K562 (cell line): Measurements from ENCODE around the gene EPHA4. TPM values are rescaled to one million over a fixed set of nuclear protein-coding genes. Genes with fewer than 3 reads are reported as not detected.

Experiments used
- ATAC-seq: fragments of 200-7000 bp; cut with Tn5 transposase; 3 replicates; pipeline ENCODE4 v1.9.1; 2020; ENCODE audit warnings: moderate library complexity
- BruUV-seq: library from RNA; stranded (reverse); fragments of 400-500 nt; replicated peaks from 2 replicates; lab custom pipeline; 2021; lab: Mats Ljungman, UMichigan
- CTCF ChIA-PET: fragments of 300-600 bp; formaldehyde crosslinking; extraction: SDS; loops from one replicate; lab custom pipeline; 2021; ENCODE audit warnings: low intra/inter-chr PET ratio; lab: Yijun Ruan, JAX
- POLR2A ChIA-PET: fragments of 300-600, 350-650 bp; sonication (Branson Sonifier 250); formaldehyde crosslinking; extraction: SDS; loops from one replicate; lab custom pipeline; 2021; ENCODE audit warnings: antibody characterized with exemption, inconsistent platforms; lab: Yijun Ruan, JAX
- DNase-seq, 4 experiments: peaks; one replicate each; pipeline versions ENCODE4 v3.0.0 to v3.0.0-alpha.2; 2011 to 2018; ENCODE audit warnings: low spot score in 3 of 4, mixed read lengths in 3 of 4; ENCODE audit errors: extremely low read depth in 1 of 4
- FAIRE-seq: peaks from 2 replicates; lab custom pipeline; 2011; peaks lifted over from hg19 to GRCh38; lab: Jason Lieb, UNC
- H2AFZ ChIP-seq: 2 replicates; pipeline ENCODE4 v1.6.0; 2011; ENCODE audit warnings: low read depth, low read length, control low read depth, inconsistent platforms
- H3K27ac ChIP-seq: fragments of 200-600 bp; 3 replicates; pipeline ENCODE4 v1.8.0; 2011; ENCODE audit warnings: low read depth, mild to moderate bottlenecking, control low read depth, inconsistent platforms, low read length, moderate library complexity, mixed read lengths; ENCODE audit errors: extremely low read depth
- H3K27me3 ChIP-seq, 2 experiments: fragments of 300-600 bp in 1 of 2; 2 replicates in 1 of 2; 3 replicates in 1 of 2; pipeline versions ENCODE4 v1.6.0 to v1.8.0; 2011; ENCODE audit warnings: inconsistent platforms in 2 of 2, low read length in 2 of 2, mild to moderate bottlenecking in 1 of 2, mixed read lengths in 1 of 2, moderate library complexity in 1 of 2; ENCODE audit not compliant: control insufficient read depth in 2 of 2, insufficient read depth in 2 of 2
- H3K36me3 ChIP-seq: fragments of 300-600 bp; 3 replicates; pipeline ENCODE4 v1.8.0; 2011; ENCODE audit warnings: mild to moderate bottlenecking, low read length, inconsistent platforms; ENCODE audit not compliant: control insufficient read depth, insufficient read depth
- H3K4me1 ChIP-seq, 2 experiments: fragments of 200-600 bp in 1 of 2; replicated peaks in 1 of 2; 2 replicates in 1 of 2; 3 replicates in 1 of 2; pipeline versions ENCODE4 v1.5.1 to v1.8.0; 2011; ENCODE audit warnings: inconsistent platforms in 2 of 2, low read length in 2 of 2, mild to moderate bottlenecking in 1 of 2, mixed read lengths in 1 of 2, moderate library complexity in 1 of 2; ENCODE audit not compliant: control insufficient read depth in 2 of 2, insufficient read depth in 2 of 2
- H3K4me2 ChIP-seq: 2 replicates; pipeline ENCODE4 v1.6.1; 2011; ENCODE audit warnings: low read length, control low read depth, inconsistent platforms, mixed read lengths; ENCODE audit not compliant: insufficient read depth
- H3K4me3 ChIP-seq: fragments of 200-600 bp; sonication (generic), shearing (Covaris generic); 2 replicates; pipeline ENCODE4 v1.5.1; 2016; ENCODE audit warnings: control low read depth, inconsistent platforms
- H3K79me2 ChIP-seq: fragments of 200-600 bp; 3 replicates; pipeline ENCODE4 v1.8.0; 2011; ENCODE audit warnings: low read length, inconsistent platforms; ENCODE audit not compliant: control insufficient read depth, insufficient read depth
- H3K9ac ChIP-seq, 2 experiments: 2 replicates each; pipeline versions ENCODE4 v1.6.0 to v1.6.1; 2011; ENCODE audit warnings: low read depth in 2 of 2, low read length in 2 of 2, control low read depth in 1 of 2, inconsistent platforms in 1 of 2, mild to moderate bottlenecking in 1 of 2, mixed read lengths in 1 of 2; ENCODE audit not compliant: insufficient read depth in 1 of 2
- H3K9me1 ChIP-seq: one replicate; pipeline ENCODE4 v1.6.0; 2011; ENCODE audit warnings: inconsistent platforms, mild to moderate bottlenecking, low read length, moderate library complexity; ENCODE audit not compliant: control insufficient read depth, insufficient read depth
- H3K9me3 ChIP-seq: replicated peaks from 2 replicates; pipeline ENCODE4 v1.5.1; 2011; ENCODE audit warnings: low read depth, low read length, inconsistent platforms; ENCODE audit not compliant: control insufficient read depth, insufficient read depth
- H4K20me1 ChIP-seq: replicated peaks from 2 replicates; pipeline ENCODE4 v1.6.1; 2011; ENCODE audit warnings: low read length, inconsistent platforms, mixed read lengths; ENCODE audit not compliant: control insufficient read depth, insufficient read depth
- GABPB1 ChIP-seq: sonication (generic); formaldehyde crosslinking; IDR thresholded peaks from 2 replicates; pipeline ENCODE4 v1.8.0; 2022; ENCODE audit warnings: mild to moderate bottlenecking, missing genetic modification reagents
- KLF6 ChIP-seq: fragments of 250-450 bp; sonication (Bioruptor Pico); IDR thresholded peaks from 2 replicates; pipeline ENCODE4 v1.4.0; 2020; ENCODE audit warnings: mild to moderate bottlenecking, moderate library complexity, borderline replicate concordance
- WGBS: fragments of 100-300 bp; shearing (Covaris generic); methylation state at CpG from one replicate; pipeline ENCODE4 v1.1.6; 2016; ENCODE audit warnings: low coverage, mixed read lengths; ENCODE audit not compliant: insufficient coverage; ENCODE audit errors: missing lambda C conversion rate; 5-methylcytosine and 5-hydroxymethylcytosine counted together
- in situ Hi-C: fragments of 300-500 bp; cut with MboI; formaldehyde crosslinking; loops from 4 replicates; pipeline ENCODE4 v1.15.0; 2018; ENCODE audit warnings: inconsistent platforms, mixed read lengths
- intact Hi-C: fragments of 100-400 bp; cut with micrococcal nuclease; formaldehyde crosslinking; loops from 2 replicates; pipeline ENCODE4 v1.14.2; 2022
- polyA plus RNA-seq, 8 experiments: library from polyadenylated mRNA; depleted of rRNA in 4 of 8; stranded (reverse) in 5 of 8; unstranded in 3 of 8; fragments of >200 nt; fragmentation: Nextera tagmentation in 2 of 8; fragmentation: Illumina TruSeq in 1 of 8; extraction: Ambion mirVana in 2 of 8; extraction: Trizol in 1 of 8; gene quantifications; 2 replicates each; pipeline versions ENCODE4 v1.2.1 to v1.2.3, GENCODE V29; 2011 to 2014; ENCODE audit warnings: inconsistent platforms in 1 of 8, missing spikeins in 1 of 8
- total RNA-seq, 7 experiments: library from RNA; depleted of rRNA in 6 of 7; stranded (reverse); fragments of >200 nt in 6 of 7; fragmentation: Illumina TruSeq in 2 of 7; extraction: Trizol in 2 of 7; gene quantifications; 2 replicates each; pipeline versions ENCODE4 v1.2.1 to v1.2.3, GENCODE V29; 2011 to 2021; ENCODE audit warnings: low replicate concordance in 1 of 7
- TF ChIP-seq, protein P1 (sequence below): sonication (generic); formaldehyde crosslinking; IDR thresholded peaks from 2 replicates; pipeline ENCODE4 v1.8.0; 2022; ENCODE audit warnings: missing genetic modification reagents, mild to moderate bottlenecking, borderline replicate concordance

The EPHA4 gene
- total and polyA plus RNA-seq, 9 of the 15 experiments (the other 6 are each of a cell fraction or from before 2014, with no cell fraction given): 0.07 to 0.09 (median 0.07) TPM; not detected in 6

DNA sequence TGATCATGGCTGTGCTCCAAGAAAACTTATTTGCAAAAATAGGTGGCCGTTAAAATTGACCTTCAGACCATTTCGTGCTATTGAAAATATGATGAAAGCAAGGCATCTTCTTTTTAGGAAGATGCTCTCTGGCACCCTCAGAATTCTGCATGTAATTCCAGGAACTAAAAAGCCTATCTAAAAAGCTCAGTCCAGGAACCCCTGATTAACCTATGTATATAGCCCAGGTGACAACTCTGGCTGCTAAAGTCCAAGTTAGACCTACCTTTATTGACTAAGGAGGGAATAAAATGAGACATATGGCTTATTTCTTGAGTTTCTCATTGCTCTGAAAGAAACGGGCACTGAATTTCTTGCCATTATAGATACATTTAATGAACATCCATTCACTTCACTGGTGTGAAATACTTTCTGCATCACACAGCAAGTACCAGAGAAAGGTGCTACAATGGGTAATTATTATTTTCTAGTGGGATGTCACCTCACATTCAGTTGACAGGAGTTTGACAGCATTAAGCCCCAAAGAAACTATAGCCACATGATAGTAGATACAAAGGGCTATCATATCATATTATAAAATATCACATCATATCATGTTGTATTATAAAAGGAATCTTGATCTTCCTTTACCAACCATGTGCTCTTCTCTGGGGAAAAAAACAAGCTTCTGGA, 83.8 kb downstream of the EPHA4 start:
- Histone ChIP-seq H3K9ac (no peak overlapping the region), H4K20me1 (no peaks in the 10 kb centered on the region), H3K36me3 (no peaks in the 10 kb centered on the region), H3K79me2 (no peaks in the 10 kb centered on the region), H3K9me3 (no peaks in the 10 kb centered on the region), H3K4me3 (no peak overlapping the region), H2AFZ (no peak overlapping the region), H3K9me1 (no peaks in the 10 kb centered on the region), H3K4me2 (no peak overlapping the region)
- ChIA-PET CTCF (no interaction called here), POLR2A (no interaction called here)
- FAIRE-seq (no peak), ATAC-seq (no peak)
- in situ Hi-C loops: no loop called here
- 0% methylated on average over 2 of the region's 3 CpGs for WGBS
- TF ChIP-seq, protein P1, sequence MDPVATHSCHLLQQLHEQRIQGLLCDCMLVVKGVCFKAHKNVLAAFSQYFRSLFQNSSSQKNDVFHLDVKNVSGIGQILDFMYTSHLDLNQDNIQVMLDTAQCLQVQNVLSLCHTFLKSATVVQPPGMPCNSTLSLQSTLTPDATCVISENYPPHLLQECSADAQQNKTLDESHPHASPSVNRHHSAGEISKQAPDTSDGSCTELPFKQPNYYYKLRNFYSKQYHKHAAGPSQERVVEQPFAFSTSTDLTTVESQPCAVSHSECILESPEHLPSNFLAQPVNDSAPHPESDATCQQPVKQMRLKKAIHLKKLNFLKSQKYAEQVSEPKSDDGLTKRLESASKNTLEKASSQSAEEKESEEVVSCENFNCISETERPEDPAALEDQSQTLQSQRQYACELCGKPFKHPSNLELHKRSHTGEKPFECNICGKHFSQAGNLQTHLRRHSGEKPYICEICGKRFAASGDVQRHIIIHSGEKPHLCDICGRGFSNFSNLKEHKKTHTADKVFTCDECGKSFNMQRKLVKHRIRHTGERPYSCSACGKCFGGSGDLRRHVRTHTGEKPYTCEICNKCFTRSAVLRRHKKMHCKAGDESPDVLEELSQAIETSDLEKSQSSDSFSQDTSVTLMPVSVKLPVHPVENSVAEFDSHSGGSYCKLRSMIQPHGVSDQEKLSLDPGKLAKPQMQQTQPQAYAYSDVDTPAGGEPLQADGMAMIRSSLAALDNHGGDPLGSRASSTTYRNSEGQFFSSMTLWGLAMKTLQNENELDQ (CRISPR knock-in tag): no peak
- TF ChIP-seq GABPB1 (CRISPR knock-in tag): no peak
- TF ChIP-seq KLF6 (CRISPR knock-in tag): no peak
- TF ChIP-seq, all 486 proteins: peak for 0
- intact Hi-C loops: no loop called here
- DNase-seq: no peak
- Histone ChIP-seq H3K4me1 (no peaks in the 10 kb centered on the region), H3K27ac (no peak overlapping the region), H3K27me3 (no peaks in the 10 kb centered on the region)
- no TSS peak for BruUV-seq
